SK-N-SH (cell line): ENCODE measurements around the gene SERP2. TPM values are rescaled to one million over a fixed set of nuclear protein-coding genes. Genes with fewer than 3 reads are reported as not detected.

Experiments used
- CTCF ChIA-PET: fragments of 300-600, 350-600 bp; formaldehyde crosslinking; extraction: SDS; loops from one replicate; lab custom pipeline; 2021; lab: Yijun Ruan, JAX
- POLR2A ChIA-PET: fragments of 350-600 bp; sonication (Branson Sonifier 250); formaldehyde crosslinking; extraction: SDS; loops from one replicate; lab custom pipeline; 2020; ENCODE audit warnings: antibody characterized with exemption, inconsistent platforms; lab: Yijun Ruan, JAX
- DNase-seq: peaks from one replicate; pipeline ENCODE4 v3.0.0; 2012
- H2AFZ ChIP-seq: fragments of 200-600 bp; sonication (generic); 2 replicates; pipeline ENCODE4 v1.8.1; 2016; ENCODE audit warnings: antibody characterized with exemption, mild to moderate bottlenecking, low read depth
- H3F3A ChIP-seq: fragments of 200-600 bp; sonication (generic); replicated peaks from 2 replicates; pipeline ENCODE3; 2016; ENCODE audit warnings: antibody characterized with exemption, mild to moderate bottlenecking; ENCODE audit not compliant: insufficient read depth
- H3K27ac ChIP-seq, 2 experiments: fragments of 200-500 bp in 1 of 2; fragments of 200-600 bp in 1 of 2; sonication (Bioruptor generic) in 1 of 2; sonication (generic), shearing (Covaris generic) in 1 of 2; 2 replicates each; pipeline versions ENCODE4 v1.5.1 to v1.6.1; 2014 to 2016; ENCODE audit warnings: low read depth in 2 of 2, inconsistent platforms in 1 of 2, low read length in 1 of 2, mild to moderate bottlenecking in 1 of 2, mixed read lengths in 1 of 2
- H3K27me3 ChIP-seq: fragments of 200-600 bp; sonication (generic), shearing (Covaris generic); 2 replicates; pipeline ENCODE4 v1.6.1; 2016; ENCODE audit warnings: mixed run types; ENCODE audit not compliant: insufficient read depth
- H3K36me3 ChIP-seq, 2 experiments: fragments of 200-500 bp in 1 of 2; fragments of 200-600 bp in 1 of 2; sonication (Bioruptor generic) in 1 of 2; sonication (generic) in 1 of 2; replicated peaks in 1 of 2; 2 replicates each; pipeline versions ENCODE3 to v1.5.1; 2014 to 2016; ENCODE audit warnings: low read length in 1 of 2, mild to moderate bottlenecking in 1 of 2; ENCODE audit not compliant: insufficient read depth in 2 of 2, control insufficient read depth in 1 of 2
- H3K4me1 ChIP-seq, 2 experiments: fragments of 200-500 bp in 1 of 2; fragments of 200-600 bp in 1 of 2; sonication (Bioruptor generic) in 1 of 2; sonication (generic), shearing (Covaris generic) in 1 of 2; 2 replicates each; pipeline versions ENCODE4 v1.5.1 to v1.6.1; 2014 to 2016; ENCODE audit warnings: low read depth in 1 of 2, low read length in 1 of 2, mixed run types in 1 of 2; ENCODE audit not compliant: insufficient read depth in 2 of 2, control insufficient read depth in 1 of 2
- H3K4me2 ChIP-seq: fragments of 200-600 bp; sonication (generic), shearing (Covaris generic); 2 replicates; pipeline ENCODE4 v1.6.1; 2017; ENCODE audit warnings: mixed run types
- H3K4me3 ChIP-seq, 2 experiments: fragments of 200-500 bp in 1 of 2; fragments of 200-600 bp in 1 of 2; sonication (Bioruptor generic) in 1 of 2; sonication (generic), shearing (Covaris generic) in 1 of 2; 2 replicates each; pipeline versions ENCODE4 v1.5.1 to v1.8.1; 2014 to 2016; ENCODE audit warnings: low read depth in 2 of 2, inconsistent platforms in 1 of 2, low read length in 1 of 2, mild to moderate bottlenecking in 1 of 2, mixed read lengths in 1 of 2, moderate library complexity in 1 of 2
- H3K79me2 ChIP-seq: fragments of 200-600 bp; sonication (generic); 2 replicates; pipeline ENCODE4 v1.8.1; 2017; ENCODE audit warnings: mild to moderate bottlenecking; ENCODE audit not compliant: insufficient read depth
- H3K9ac ChIP-seq: fragments of 200-600 bp; sonication (generic); 2 replicates; pipeline ENCODE4 v1.6.1; 2017; ENCODE audit warnings: mixed run types
- H3K9me2 ChIP-seq: fragments of 200-600 bp; sonication (generic); 2 replicates; pipeline ENCODE4 v1.6.1; 2017; ENCODE audit warnings: mixed run types
- H3K9me3 ChIP-seq: fragments of 200-600 bp; sonication (generic); 2 replicates; pipeline ENCODE4 v1.6.1; 2017; ENCODE audit warnings: mixed run types, mild to moderate bottlenecking, moderate library complexity
- H4K20me1 ChIP-seq: fragments of 200-600 bp; sonication (generic); 2 replicates; pipeline ENCODE4 v1.6.1; 2017; ENCODE audit warnings: mild to moderate bottlenecking, mixed run types; ENCODE audit not compliant: insufficient read depth
- CHD2 ChIP-seq: fragments of 150-350 bp; IDR thresholded peaks from 2 replicates; pipeline ENCODE4 v1.6.1; 2018; ENCODE audit warnings: low read length; ENCODE audit not compliant: partially characterized antibody
- ELF1 ChIP-seq: IDR thresholded peaks from 2 replicates; pipeline ENCODE4 v1.4.0; 2012
- EP300 ChIP-seq, 2 experiments: IDR thresholded peaks; 2 replicates each; pipeline versions ENCODE4 v1.4.0 to v1.6.1; 2012; ENCODE audit warnings: borderline replicate concordance in 1 of 2, low read depth in 1 of 2, low read length in 1 of 2
- FOXJ3 ChIP-seq: sonication (generic); formaldehyde crosslinking; IDR thresholded peaks from 2 replicates; pipeline ENCODE4 v1.5.1; 2020; ENCODE audit warnings: mild to moderate bottlenecking, missing genetic modification reagents
- MEF2A ChIP-seq: IDR thresholded peaks from 2 replicates; pipeline ENCODE4 v1.4.0; 2012; ENCODE audit warnings: low read depth, borderline replicate concordance
- PBX3 ChIP-seq: IDR thresholded peaks from 2 replicates; pipeline ENCODE4; 2012
- POLR2AphosphoS5 ChIP-seq: IDR thresholded peaks from 2 replicates; pipeline ENCODE4 v1.6.1; 2012; ENCODE audit warnings: low read depth, low read length
- RAD21 ChIP-seq: IDR thresholded peaks from 2 replicates; pipeline ENCODE4 v1.6.1; 2012; ENCODE audit warnings: mild to moderate bottlenecking, low read length
- REST ChIP-seq: IDR thresholded peaks from 2 replicates; pipeline ENCODE4 v1.6.1; 2012; ENCODE audit warnings: mild to moderate bottlenecking, low read depth, low read length, moderate library complexity
- SIN3A ChIP-seq: IDR thresholded peaks from 2 replicates; pipeline ENCODE4 v1.6.1; 2012; ENCODE audit warnings: low read depth, mild to moderate bottlenecking, low read length, moderate library complexity, borderline replicate concordance
- SMC3 ChIP-seq: IDR thresholded peaks from 2 replicates; pipeline ENCODE4 v1.6.1; 2012; ENCODE audit warnings: low read depth, low read length, improper control_type of control experiment
- TCF12 ChIP-seq: IDR thresholded peaks from 2 replicates; pipeline ENCODE4 v1.4.0; 2012
- TEAD4 ChIP-seq: IDR thresholded peaks from 2 replicates; pipeline ENCODE4 v1.4.0; 2012; ENCODE audit warnings: mild to moderate bottlenecking, borderline replicate concordance; ENCODE audit not compliant: insufficient read depth
- USF1 ChIP-seq: IDR thresholded peaks from 2 replicates; pipeline ENCODE4 v1.4.0; 2012; ENCODE audit warnings: low read depth, borderline replicate concordance
- USF2 ChIP-seq: fragments of 150-350 bp; IDR thresholded peaks from 2 replicates; pipeline ENCODE4 v1.6.1; 2017; ENCODE audit warnings: antibody characterized with exemption, low read length, low read depth, borderline replicate concordance
- YY1 ChIP-seq: IDR thresholded peaks from 2 replicates; pipeline ENCODE4 v1.4.0; 2012; ENCODE audit warnings: low read depth, mild to moderate bottlenecking
- ZBTB33 ChIP-seq: IDR thresholded peaks from 2 replicates; pipeline ENCODE4 v1.4.0; 2012; ENCODE audit warnings: low read depth, borderline replicate concordance
- WGBS: methylation state at CpG from one replicate; pipeline ENCODE4 v1.1.6; 2017; ENCODE audit warnings: low lambda C conversion rate; 5-methylcytosine and 5-hydroxymethylcytosine counted together
- polyA plus RNA-seq, 3 experiments: library from polyadenylated mRNA; depleted of rRNA; stranded (reverse); fragments of >200 nt; gene quantifications; 2 replicates each; pipeline ENCODE4 v1.2.3, GENCODE V29; 2012

Gene SERP2
- polyA plus RNA-seq, 1 of the 3 experiments (the other 2 are of a cell fraction): 4.9 TPM

GRCh38 chr13:44334751-44335150 lies 38.9 kb upstream of the SERP2 start:
- H3K4me1 ChIP-seq: peaks cover 22 to 38% of the 10 kb centered on the region in 2 experiments
- H3K27me3 ChIP-seq: no peaks in the 10 kb centered on the region
- no peaks in the 10 kb centered on the region for H3K9me2 ChIP-seq
- no peaks in the 10 kb centered on the region for H4K20me1 ChIP-seq
- H3K4me2 ChIP-seq: no peak overlapping the region
- no peak overlapping the region for H3K9ac ChIP-seq
- no peak overlapping the region for H2AFZ ChIP-seq
- 93% methylated on average over 2 of the region's 2 CpGs for WGBS
- TF ChIP-seq ZBTB33: no peak
- no peak for TF ChIP-seq YY1
- TF ChIP-seq USF2: no peak
- no peak for TF ChIP-seq PBX3
- no peak for TF ChIP-seq CHD2
- TF ChIP-seq EP300 (IDR thresholded peaks at IDR 0.05; ENCODE audit: borderline replicate concordance in 1 of 2, low read depth in 1 of 2, low read length in 1 of 2): no peak
- TF ChIP-seq MEF2A: no peak
- no peak for TF ChIP-seq ELF1
- TF ChIP-seq RAD21: no peak
- TF ChIP-seq TCF12: no peak
- TF ChIP-seq, all 33 proteins: peak for 0
- ChIA-PET CTCF (interaction anchor here (0.7 kb wide), 1 partner anchor 205 kb away, joined by 3 read pairs; no protein-coding TSS in a partner anchor), POLR2A (no interaction called here)
- DNase-seq: no peak
- peaks cover 18% of the 10 kb centered on the region for H3F3A ChIP-seq
- H3K79me2 ChIP-seq: no peaks in the 10 kb centered on the region
- H3K9me3 ChIP-seq: no peaks in the 10 kb centered on the region
- no peaks in the 10 kb centered on the region for H3K36me3 ChIP-seq
- no peak overlapping the region for H3K4me3 ChIP-seq
- no peak overlapping the region for H3K27ac ChIP-seq

- Histone ChIP-seq H3K36me3 (no peaks in the 10 kb centered on the region), H4K20me1 (no peaks in the 10 kb centered on the region), H3K9ac (no peak overlapping the region), H3K9me3 (no peaks in the 10 kb centered on the region), H3K4me2 (no peak overlapping the region), H3K27ac (no peak overlapping the region), H3K27me3 (no peaks in the 10 kb centered on the region), H2AFZ (no peak overlapping the region)
- POLR2A ChIA-PET: no interaction called here
- TF ChIP-seq PBX3 (no peak), SIN3A (no peak), REST (no peak), TCF12 (no peak), ELF1 (no peak), SMC3 (no peak), RAD21 (no peak), FOXJ3 (no peak), POLR2AphosphoS5 (no peak), TEAD4 (no peak), CHD2 (no peak), USF1 (no peak)
- TF ChIP-seq, all 33 proteins: peak for 0
- 92% methylated on average over 4 of the region's 4 CpGs for WGBS
- Histone ChIP-seq H3K79me2 (no peaks in the 10 kb centered on the region), H3K9me2 (no peaks in the 10 kb centered on the region), H3F3A (peaks cover 9% of the 10 kb centered on the region), H3K4me1 (peaks cover 12 to 19% of the 10 kb centered on the region in 2 experiments; a peak in 3 of 4 replicates), H3K4me3 (no peak overlapping the region)
- CTCF ChIA-PET: interaction anchor here (1.4 kb wide), 1 partner anchor 10 kb away, joined by 3 read pairs; no protein-coding TSS in a partner anchor
- no peak for DNase-seq
These were observed 36.7 kb upstream of the SERP2 start for GRCh38 chr13:44336934-44337333.
